Measurements from ENCODE around the gene PAIP2B. TPM values are rescaled to one million over a fixed set of nuclear protein-coding genes. Genes with fewer than 3 reads are reported as not detected.

Gene PAIP2B
- total RNA-seq, 1 experiment from 2014 or later: 4.0 TPM

DNA sequence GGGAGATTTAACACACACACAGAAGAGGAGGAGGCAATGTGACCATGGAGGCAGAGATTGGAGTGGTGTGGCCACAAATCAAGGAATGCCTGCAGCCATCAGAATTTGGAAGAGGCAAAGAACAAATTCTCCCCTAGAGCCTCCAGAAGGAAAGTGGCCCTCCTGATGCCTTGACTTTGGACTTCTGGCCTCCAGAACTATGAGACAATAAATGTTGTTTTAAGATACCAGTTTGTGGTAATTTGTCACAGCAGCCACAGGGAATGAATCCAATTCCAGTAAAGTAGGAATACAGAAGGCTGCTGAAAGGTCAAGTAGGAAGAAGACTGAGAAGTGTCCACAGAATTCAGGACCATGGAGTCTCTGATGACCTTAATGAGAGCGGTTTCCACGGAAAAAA, 18.1 kb downstream of the PAIP2B start:
- no peaks in the 10 kb centered on the region for H3K27me3 ChIP-seq (ENCODE audit: low read length)
- ChIA-PET CTCF (no interaction called here), POLR2A (ENCODE audit: unreplicated experiment) (no interaction called here)
- TF ChIP-seq EZH2phosphoT487 (IDR thresholded peaks at IDR 0.05; ENCODE audit: borderline replicate concordance, low read length): no peak
- TF ChIP-seq, protein P1, sequence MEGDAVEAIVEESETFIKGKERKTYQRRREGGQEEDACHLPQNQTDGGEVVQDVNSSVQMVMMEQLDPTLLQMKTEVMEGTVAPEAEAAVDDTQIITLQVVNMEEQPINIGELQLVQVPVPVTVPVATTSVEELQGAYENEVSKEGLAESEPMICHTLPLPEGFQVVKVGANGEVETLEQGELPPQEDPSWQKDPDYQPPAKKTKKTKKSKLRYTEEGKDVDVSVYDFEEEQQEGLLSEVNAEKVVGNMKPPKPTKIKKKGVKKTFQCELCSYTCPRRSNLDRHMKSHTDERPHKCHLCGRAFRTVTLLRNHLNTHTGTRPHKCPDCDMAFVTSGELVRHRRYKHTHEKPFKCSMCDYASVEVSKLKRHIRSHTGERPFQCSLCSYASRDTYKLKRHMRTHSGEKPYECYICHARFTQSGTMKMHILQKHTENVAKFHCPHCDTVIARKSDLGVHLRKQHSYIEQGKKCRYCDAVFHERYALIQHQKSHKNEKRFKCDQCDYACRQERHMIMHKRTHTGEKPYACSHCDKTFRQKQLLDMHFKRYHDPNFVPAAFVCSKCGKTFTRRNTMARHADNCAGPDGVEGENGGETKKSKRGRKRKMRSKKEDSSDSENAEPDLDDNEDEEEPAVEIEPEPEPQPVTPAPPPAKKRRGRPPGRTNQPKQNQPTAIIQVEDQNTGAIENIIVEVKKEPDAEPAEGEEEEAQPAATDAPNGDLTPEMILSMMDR (conservative IDR thresholded peaks at IDR 0.05; ENCODE audit: low read depth, low read length): no peak
- TF ChIP-seq EZH2 (IDR thresholded peaks at IDR 0.05; ENCODE audit: low read length, unreplicated experiment): no peak
- no peaks in the 10 kb centered on the region for H3K36me3 ChIP-seq (ENCODE audit: low read depth, low read length)
- no peak for DNase-seq
- no peaks in the 10 kb centered on the region for H3K4me1 ChIP-seq (ENCODE audit: insufficient read depth, low read length)
- intact Hi-C loops (cut with micrococcal nuclease): no loop called here
- no peak for ATAC-seq
- H3K27ac ChIP-seq (ENCODE audit: low read length): no peak overlapping the region
- H3K4me3 ChIP-seq (ENCODE audit: low read length): no peak overlapping the region
- H3K9ac ChIP-seq (ENCODE audit: low read length): no peak overlapping the region
- no TSS peak for BruUV-seq (replicated peaks)
- no peak overlapping the region for H2AFZ ChIP-seq (ENCODE audit: low read length)
- H3K9me3 ChIP-seq (ENCODE audit: low read length): no peaks in the 10 kb centered on the region
- no peaks in the 10 kb centered on the region for H3F3A ChIP-seq (ENCODE audit: low read length, unreplicated experiment)
- no peak overlapping the region for H3K4me2 ChIP-seq (ENCODE audit: low read length)
- H3K9me2 ChIP-seq (replicated peaks; ENCODE audit: low read length): no peaks in the 10 kb centered on the region
- no peaks in the 10 kb centered on the region for H3K79me2 ChIP-seq (ENCODE audit: low read length)
- no peaks in the 10 kb centered on the region for H4K20me1 ChIP-seq (ENCODE audit: low read length)

DNA sequence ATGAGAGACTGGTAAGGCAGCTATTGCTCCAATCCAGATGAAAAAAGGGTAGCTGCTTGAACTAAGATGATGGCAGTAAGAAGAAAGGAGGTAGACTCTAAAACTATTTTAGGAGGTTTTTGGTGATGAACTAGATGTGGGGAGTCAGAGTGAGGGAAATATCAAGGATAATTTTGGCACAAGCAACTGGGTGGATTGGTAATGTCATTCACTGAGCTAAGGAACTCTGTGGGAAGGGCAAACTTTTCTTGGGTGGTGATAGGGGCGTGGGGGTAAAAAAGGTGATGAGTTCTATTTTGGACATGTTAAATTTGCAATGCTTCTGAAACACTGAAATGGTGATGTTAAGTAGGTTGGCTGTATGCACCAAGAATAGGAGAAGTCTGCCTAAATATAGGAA, 19.3 kb downstream of the PAIP2B start:
- Histone ChIP-seq H3K9me3 (ENCODE audit: low read length) (no peaks in the 10 kb centered on the region), H3K9ac (ENCODE audit: low read length) (no peak overlapping the region), H3K27me3 (ENCODE audit: low read length) (no peaks in the 10 kb centered on the region), H4K20me1 (ENCODE audit: low read length) (no peaks in the 10 kb centered on the region), H3K9me2 (replicated peaks; ENCODE audit: low read length) (no peaks in the 10 kb centered on the region), H3K36me3 (ENCODE audit: low read depth, low read length) (no peaks in the 10 kb centered on the region), H3K79me2 (ENCODE audit: low read length) (no peaks in the 10 kb centered on the region), H3K4me1 (ENCODE audit: insufficient read depth, low read length) (no peaks in the 10 kb centered on the region), H3K27ac (ENCODE audit: low read length) (no peak overlapping the region), H3K4me3 (ENCODE audit: low read length) (no peak overlapping the region), H3F3A (ENCODE audit: low read length, unreplicated experiment) (no peaks in the 10 kb centered on the region), H3K4me2 (ENCODE audit: low read length) (no peak overlapping the region), H2AFZ (ENCODE audit: low read length) (no peak overlapping the region)
- TF ChIP-seq EZH2phosphoT487 (IDR thresholded peaks at IDR 0.05; ENCODE audit: borderline replicate concordance, low read length) (no peak), EZH2 (IDR thresholded peaks at IDR 0.05; ENCODE audit: low read length, unreplicated experiment) (no peak)
- TF ChIP-seq, protein P1 (conservative IDR thresholded peaks at IDR 0.05; ENCODE audit: low read depth, low read length): no peak
- intact Hi-C loops (cut with micrococcal nuclease): no loop called here
- BruUV-seq (replicated peaks): no TSS peak
- ATAC-seq (no peak), DNase-seq (no peak)
- ChIA-PET POLR2A (ENCODE audit: unreplicated experiment) (no interaction called here), CTCF (interaction anchor here (0.6 kb wide), 1 partner anchor 256 kb away, joined by 3 read pairs; no protein-coding TSS in a partner anchor)

DNA sequence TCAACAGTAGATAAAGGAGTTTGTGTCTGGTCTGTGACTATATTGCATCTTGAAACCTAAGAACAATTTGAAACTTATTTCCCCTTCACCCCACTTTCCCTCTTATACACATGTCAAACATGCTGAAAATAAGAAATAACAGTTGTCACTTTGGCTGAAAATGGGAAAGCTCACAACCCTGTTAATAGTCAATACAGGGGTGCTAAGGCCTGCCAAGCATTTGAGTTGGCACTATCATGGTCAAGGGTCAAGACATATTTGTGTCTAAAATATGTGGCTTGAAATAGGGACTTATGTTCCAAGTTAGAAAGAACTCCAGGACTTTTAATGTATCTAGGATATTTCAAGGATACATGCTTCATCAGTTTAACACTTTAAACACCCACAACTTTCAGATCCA, 20.6 kb downstream of the PAIP2B start:
- H3K9me2 ChIP-seq (replicated peaks; ENCODE audit: low read length): no peaks in the 10 kb centered on the region
- no peak overlapping the region for H3K27ac ChIP-seq (ENCODE audit: low read length)
- H3K4me3 ChIP-seq (ENCODE audit: low read length): no peak overlapping the region
- H3F3A ChIP-seq (ENCODE audit: low read length, unreplicated experiment): no peaks in the 10 kb centered on the region
- POLR2A ChIA-PET (ENCODE audit: unreplicated experiment): no interaction called here
- H3K36me3 ChIP-seq (ENCODE audit: low read depth, low read length): no peaks in the 10 kb centered on the region
- H3K79me2 ChIP-seq (ENCODE audit: low read length): no peaks in the 10 kb centered on the region
- TF ChIP-seq, protein P1 (conservative IDR thresholded peaks at IDR 0.05; ENCODE audit: low read depth, low read length): no peak
- TF ChIP-seq EZH2phosphoT487 (IDR thresholded peaks at IDR 0.05; ENCODE audit: borderline replicate concordance, low read length) (no peak), EZH2 (IDR thresholded peaks at IDR 0.05; ENCODE audit: low read length, unreplicated experiment) (no peak)
- no peaks in the 10 kb centered on the region for H3K4me1 ChIP-seq (ENCODE audit: insufficient read depth, low read length)
- no peak for DNase-seq
- no peak overlapping the region for H3K9ac ChIP-seq (ENCODE audit: low read length)
- no peak for ATAC-seq
- no peaks in the 10 kb centered on the region for H4K20me1 ChIP-seq (ENCODE audit: low read length)
- no peak overlapping the region for H2AFZ ChIP-seq (ENCODE audit: low read length)
- no peaks in the 10 kb centered on the region for H3K27me3 ChIP-seq (ENCODE audit: low read length)
- no peaks in the 10 kb centered on the region for H3K9me3 ChIP-seq (ENCODE audit: low read length)
- H3K4me2 ChIP-seq (ENCODE audit: low read length): no peak overlapping the region
- CTCF ChIA-PET: no interaction called here
- BruUV-seq (replicated peaks): no TSS peak
- intact Hi-C loops (cut with micrococcal nuclease): no loop called here

Measured in PC-3 (cell line).